GM19467 (cell line): Measurements from ENCODE around the gene HELQ.
"Not testable (repeated sequence)": the region's sequence is repeated elsewhere in the genome, so short reads cannot be mapped to it uniquely, and the experiment has no call there.

Source experiments
- ATAC-seq: cut with Tn5 transposase; IDR thresholded peaks from one replicate; pipeline ENCODE4 v1.9.1; 2021; ENCODE audit warnings: mild to moderate bottlenecking, moderate library complexity; ENCODE audit not compliant: unreplicated experiment

HELQ gene, protein sequence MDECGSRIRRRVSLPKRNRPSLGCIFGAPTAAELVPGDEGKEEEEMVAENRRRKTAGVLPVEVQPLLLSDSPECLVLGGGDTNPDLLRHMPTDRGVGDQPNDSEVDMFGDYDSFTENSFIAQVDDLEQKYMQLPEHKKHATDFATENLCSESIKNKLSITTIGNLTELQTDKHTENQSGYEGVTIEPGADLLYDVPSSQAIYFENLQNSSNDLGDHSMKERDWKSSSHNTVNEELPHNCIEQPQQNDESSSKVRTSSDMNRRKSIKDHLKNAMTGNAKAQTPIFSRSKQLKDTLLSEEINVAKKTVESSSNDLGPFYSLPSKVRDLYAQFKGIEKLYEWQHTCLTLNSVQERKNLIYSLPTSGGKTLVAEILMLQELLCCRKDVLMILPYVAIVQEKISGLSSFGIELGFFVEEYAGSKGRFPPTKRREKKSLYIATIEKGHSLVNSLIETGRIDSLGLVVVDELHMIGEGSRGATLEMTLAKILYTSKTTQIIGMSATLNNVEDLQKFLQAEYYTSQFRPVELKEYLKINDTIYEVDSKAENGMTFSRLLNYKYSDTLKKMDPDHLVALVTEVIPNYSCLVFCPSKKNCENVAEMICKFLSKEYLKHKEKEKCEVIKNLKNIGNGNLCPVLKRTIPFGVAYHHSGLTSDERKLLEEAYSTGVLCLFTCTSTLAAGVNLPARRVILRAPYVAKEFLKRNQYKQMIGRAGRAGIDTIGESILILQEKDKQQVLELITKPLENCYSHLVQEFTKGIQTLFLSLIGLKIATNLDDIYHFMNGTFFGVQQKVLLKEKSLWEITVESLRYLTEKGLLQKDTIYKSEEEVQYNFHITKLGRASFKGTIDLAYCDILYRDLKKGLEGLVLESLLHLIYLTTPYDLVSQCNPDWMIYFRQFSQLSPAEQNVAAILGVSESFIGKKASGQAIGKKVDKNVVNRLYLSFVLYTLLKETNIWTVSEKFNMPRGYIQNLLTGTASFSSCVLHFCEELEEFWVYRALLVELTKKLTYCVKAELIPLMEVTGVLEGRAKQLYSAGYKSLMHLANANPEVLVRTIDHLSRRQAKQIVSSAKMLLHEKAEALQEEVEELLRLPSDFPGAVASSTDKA

DNA sequence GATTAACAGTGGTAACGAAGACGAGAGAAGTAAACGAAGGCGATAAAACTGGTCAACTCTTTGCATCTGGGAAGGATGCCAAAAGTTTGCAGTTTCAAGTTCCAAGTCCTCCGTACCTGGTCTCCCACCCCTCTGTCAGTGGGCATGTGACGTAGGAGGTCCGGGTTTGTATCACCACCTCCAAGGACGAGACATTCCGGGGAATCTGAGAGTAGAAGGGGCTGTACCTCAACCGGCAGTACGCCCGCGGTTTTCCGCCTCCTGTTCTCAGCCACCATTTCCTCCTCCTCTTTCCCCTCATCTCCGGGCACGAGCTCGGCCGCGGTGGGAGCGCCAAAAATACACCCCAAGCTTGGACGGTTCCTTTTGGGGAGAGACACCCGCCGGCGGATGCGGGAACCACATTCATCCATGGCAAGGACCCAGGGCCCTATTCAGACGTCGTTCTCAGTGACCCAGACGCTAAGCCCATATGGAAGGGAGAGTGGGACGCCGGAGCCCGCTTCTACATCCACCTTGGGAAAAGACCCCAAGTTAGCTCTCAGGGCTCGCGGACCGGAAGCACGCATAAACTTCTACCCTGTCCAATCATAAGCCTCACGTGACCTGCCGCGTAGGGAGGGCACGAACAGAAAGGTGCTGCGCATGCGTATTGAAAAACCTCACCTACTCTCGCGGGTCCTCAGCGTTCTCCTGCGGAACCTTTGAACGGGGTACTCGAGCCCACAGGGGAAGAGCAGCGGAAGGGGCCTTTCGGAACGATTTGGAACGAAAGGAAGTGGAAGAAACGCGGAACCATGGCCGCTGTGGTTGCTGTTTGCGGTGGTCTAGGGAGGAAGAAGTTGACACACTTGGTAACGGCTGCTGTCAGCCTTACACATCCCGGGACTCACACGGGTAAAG is at the start of gene HELQ, which contains the start of gene MRPS18C:
TSS of gene HELQ (minus strand) at position 543 of the 903 bp plus-strand sequence. CDS start at position 413, 130 bp downstream.
TSS of gene MRPS18C (plus strand) at position 778 of the 903 bp plus-strand sequence. CDS start at position 798, 20 bp downstream.
- peak; percentile 97 for ATAC-seq

- ATAC-seq, result no peak
Observed at GRCh38 chr4:83504996-83505395, 49.4 kb upstream of the HELQ start.

GRCh38 chr4:83504503-83504902 is 48.9 kb upstream of the HELQ start:
- no peak for ATAC-seq

- no peak for ATAC-seq
Observed at GRCh38 chr4:83503974-83504373, 48.4 kb upstream of the HELQ start.

GRCh38 chr4:83501671-83502070 is 46.0 kb upstream of the HELQ start:
- not testable (repeated sequence) for ATAC-seq

DNA sequence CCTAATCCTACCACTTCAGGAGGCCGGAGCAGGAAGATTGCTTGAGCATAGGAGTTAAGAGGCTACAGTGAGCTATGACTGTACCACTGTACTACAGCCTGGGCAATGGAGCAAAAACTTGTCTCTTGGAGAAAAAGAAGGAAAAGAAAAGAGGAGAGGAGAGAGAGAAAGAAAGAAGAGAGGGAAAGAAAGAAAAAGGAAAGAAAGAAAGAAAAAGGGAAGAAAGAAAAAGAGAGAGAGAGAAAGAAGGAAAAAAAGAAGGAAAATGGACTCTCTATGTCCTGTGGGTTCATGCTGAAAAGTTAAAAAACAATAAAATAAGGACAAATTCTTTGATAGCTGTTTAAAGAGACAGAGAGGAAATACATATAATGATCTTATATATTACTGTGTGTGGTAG is 42.6 kb upstream of the HELQ start:
- ATAC-seq, result no peak

DNA sequence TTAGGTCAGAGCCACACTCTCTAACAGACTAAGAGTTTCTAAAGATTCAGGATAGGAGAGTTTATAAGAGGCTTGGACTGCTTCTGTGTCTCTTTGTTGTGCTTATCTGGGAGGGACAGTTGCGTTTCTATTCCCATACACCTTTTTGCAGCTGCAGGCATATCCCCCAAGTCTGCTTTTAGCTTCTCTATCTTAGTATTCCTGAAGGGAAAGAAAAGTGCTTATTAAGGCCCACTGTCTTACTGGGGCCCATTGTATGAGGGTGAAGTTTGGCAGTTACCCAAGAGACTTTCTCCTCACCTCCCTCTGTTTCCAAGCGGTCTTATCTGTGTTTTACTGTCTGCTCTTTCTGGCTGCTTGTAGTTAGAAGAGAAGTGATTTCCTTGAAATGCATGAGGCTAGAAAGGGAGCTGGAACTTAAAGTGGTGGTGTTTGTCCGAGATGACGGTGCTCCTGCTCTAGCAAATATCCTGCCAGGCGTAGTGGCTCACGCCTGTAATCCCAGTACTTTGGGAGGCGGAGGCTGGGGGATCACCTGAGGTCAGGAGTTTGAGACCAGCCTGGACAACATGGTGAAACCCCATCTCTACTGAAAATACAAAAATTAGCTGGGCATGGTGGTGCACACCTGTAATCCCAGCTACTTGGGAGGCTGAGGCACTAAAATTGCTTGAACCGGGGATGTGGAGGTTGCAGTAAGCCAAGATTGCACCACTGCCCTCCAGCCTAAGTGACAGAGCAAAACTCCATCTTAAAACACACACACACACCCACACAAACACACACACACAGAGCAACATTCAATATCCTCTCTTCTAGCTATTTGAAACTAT is 40.7 kb upstream of the HELQ start:
- not testable (repeated sequence) for ATAC-seq

GRCh38 chr4:83490876-83491450 is 35.3 kb upstream of the HELQ start:
- ATAC-seq, result peak; percentile 66

DNA sequence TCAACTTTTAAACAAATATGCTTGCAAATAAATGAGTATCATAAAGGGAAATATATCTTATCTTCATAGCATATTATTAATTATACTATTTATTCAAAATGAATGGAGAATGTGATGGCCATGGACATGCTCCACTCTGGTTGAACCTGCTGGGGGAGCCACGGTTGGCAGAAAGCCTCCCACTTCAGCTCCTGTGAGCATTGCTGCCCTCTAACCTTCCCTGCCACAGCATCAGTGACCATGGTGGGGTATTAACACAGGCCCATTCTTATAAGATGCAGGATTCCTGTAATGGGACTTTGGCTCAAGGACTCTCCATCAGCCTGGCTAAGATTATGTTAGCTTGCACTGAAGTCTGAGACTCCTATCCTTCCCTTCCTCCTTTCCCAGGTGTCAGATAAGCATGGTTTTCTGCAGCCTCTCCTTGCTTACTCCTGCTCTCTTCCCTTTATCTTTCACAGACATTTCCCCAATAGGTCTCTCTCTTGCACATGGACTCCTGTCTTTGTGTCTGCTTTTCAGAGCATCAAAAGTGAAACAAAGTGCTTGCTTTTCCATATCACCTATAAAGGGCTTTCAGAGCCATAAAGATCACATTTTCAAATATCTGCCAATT is 34.2 kb upstream of the HELQ start:
- ATAC-seq, result no peak

GRCh38 chr4:83486457-83487129 is 31.0 kb upstream of the HELQ start:
- ATAC-seq, result no peak

DNA sequence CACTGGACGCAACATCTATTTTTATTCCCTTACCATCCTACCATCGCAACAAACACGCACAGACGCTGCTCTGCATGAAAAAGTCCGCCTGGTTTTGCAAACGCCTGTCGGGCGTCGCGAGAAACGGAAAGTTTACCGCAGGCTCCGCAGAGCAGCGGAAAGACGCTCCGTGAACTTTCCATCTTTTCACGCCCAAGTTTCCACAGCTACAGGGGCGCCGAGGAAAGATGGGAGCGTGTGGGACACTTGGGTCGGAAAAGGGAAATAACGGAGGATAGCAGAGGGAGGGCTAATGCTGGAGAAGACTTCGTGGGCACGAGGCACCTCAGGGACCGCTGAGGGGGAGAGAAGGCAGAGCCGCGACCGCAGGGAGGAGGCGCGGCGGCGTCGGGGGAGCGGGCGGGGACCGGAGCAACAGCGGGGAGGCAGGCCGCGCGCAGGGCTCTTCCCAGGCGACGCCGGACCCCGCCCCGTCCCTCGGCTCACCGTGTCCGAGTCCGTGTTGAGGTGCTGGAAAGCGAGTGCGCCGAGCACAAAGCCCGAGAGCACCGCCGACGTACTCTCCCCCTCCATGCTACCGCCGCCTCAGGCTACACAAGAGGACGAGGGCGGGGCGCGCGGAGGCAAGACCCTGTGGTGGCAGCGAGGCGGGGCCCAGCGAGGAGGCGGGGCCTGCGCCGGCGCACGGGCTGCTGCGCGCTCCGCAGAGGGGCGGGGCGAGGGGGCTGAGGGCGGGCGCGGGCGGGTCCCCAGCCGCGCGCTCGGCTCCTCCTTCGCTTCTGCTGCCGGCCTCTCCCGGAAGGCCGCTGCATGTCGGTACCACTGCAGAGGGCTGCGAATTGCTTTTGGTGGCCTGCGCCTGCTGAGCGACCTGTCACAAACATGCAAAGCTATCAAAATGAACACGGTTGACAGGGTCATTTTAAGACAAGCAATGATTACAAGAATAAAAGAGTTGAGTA is 29.2 kb upstream of the HELQ start, which contains the start of gene ABRAXAS1:
TSS of gene ABRAXAS1 (minus strand) at position 601 of the 962 bp plus-strand sequence. CDS start at position 573, 28 bp downstream.
- ATAC-seq, result peak; percentile 96

- ATAC-seq, result no peak
Observed at GRCh38 chr4:83473966-83474365, 18.3 kb upstream of the HELQ start.

GRCh38 chr4:83473423-83473822 is 17.8 kb upstream of the HELQ start:
- no peak for ATAC-seq

- ATAC-seq, result no peak
Observed at GRCh38 chr4:83456184-83456501, 520 bp upstream of the HELQ start.

DNA sequence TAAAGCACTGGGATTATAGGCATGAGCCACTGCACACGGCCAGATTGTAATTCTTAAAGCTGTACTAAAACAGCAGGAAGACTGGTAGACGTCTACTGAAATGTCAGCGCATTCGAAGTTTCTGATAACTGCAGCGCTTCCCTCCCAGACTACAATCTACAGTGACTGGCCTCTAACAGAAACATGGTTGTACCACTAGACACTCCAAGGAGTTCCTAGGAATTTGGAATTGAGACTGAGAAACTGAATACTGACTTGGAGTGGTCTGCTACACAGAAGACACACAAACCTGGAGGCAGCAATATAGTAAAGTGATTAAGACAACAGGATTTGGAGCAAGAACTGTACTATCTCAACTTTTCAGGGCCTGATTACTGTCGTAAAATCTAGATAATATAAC is 937 bp downstream of the HELQ start:
- ATAC-seq, result no peak

- no peak for ATAC-seq
Observed at GRCh38 chr4:83449009-83449408, 6.6 kb downstream of the HELQ start.

- no peak for ATAC-seq
Observed at GRCh38 chr4:83440899-83441298, 14.7 kb downstream of the HELQ start.
